H9 (cell line): Measurements from ENCODE around the gene CHN2. TPM values are rescaled to one million over a fixed set of nuclear protein-coding genes. Genes with fewer than 3 reads are reported as not detected.
A peak's percentile ranks its signal among the peaks of the same experiment; 100 is the strongest.

Experiments used
- DNase-seq: peaks from one replicate; pipeline ENCODE4 v3.0.0-alpha.2; 2017
- H2AFZ ChIP-seq: one replicate; pipeline ENCODE4 v1.6.1; 2013; ENCODE audit warnings: mild to moderate bottlenecking, low read length, control low read depth, moderate library complexity
- H2AK5ac ChIP-seq: 2 replicates; pipeline ENCODE4 v1.6.1; 2013; ENCODE audit warnings: low read length, control low read depth, mixed read lengths; ENCODE audit not compliant: insufficient read length
- H2BK120ac ChIP-seq: one replicate; pipeline ENCODE4 v1.6.1; 2013; ENCODE audit warnings: low read depth, mild to moderate bottlenecking, low read length, control low read depth, inconsistent platforms; ENCODE audit not compliant: poor library complexity, severe bottlenecking
- H2BK12ac ChIP-seq: 2 replicates; pipeline ENCODE4 v1.6.1; 2013; ENCODE audit warnings: low read length, control low read depth, mixed read lengths, low read depth; ENCODE audit not compliant: insufficient read length
- H2BK15ac ChIP-seq: 2 replicates; pipeline ENCODE4 v1.6.1; 2013; ENCODE audit warnings: low read depth, low read length, control low read depth
- H2BK20ac ChIP-seq: one replicate; pipeline ENCODE4 v1.6.1; 2013; ENCODE audit warnings: low read depth, mild to moderate bottlenecking, low read length, control low read depth, inconsistent platforms; ENCODE audit not compliant: poor library complexity, severe bottlenecking
- H2BK5ac ChIP-seq: 2 replicates; pipeline ENCODE4 v1.6.1; 2013; ENCODE audit warnings: low read length, control low read depth, mixed read lengths; ENCODE audit not compliant: insufficient read length
- H3K14ac ChIP-seq: 2 replicates; pipeline ENCODE4 v1.6.1; 2013; ENCODE audit warnings: low read length, control low read depth; ENCODE audit not compliant: insufficient read depth
- H3K18ac ChIP-seq: 2 replicates; pipeline ENCODE4 v1.6.1; 2013; ENCODE audit warnings: low read depth, mild to moderate bottlenecking, mixed read lengths, low read length, control low read depth; ENCODE audit not compliant: insufficient read length
- H3K23ac ChIP-seq: 2 replicates; pipeline ENCODE4 v1.6.1; 2013; ENCODE audit warnings: low read length, control low read depth, mixed read lengths, low read depth; ENCODE audit not compliant: insufficient read length
- H3K23me2 ChIP-seq: 2 replicates; pipeline ENCODE4 v1.6.1; 2013; ENCODE audit warnings: low read depth, mild to moderate bottlenecking, mixed read lengths, low read length, control low read depth; ENCODE audit not compliant: insufficient read length, poor library complexity, severe bottlenecking
- H3K27ac ChIP-seq: 2 replicates; pipeline ENCODE4 v1.5.1; 2013; ENCODE audit warnings: low read length, control low read depth, mixed read lengths, low read depth; ENCODE audit not compliant: insufficient read length
- H3K27me3 ChIP-seq: 2 replicates; pipeline ENCODE4 v1.6.1; 2013; ENCODE audit warnings: low read length, control low read depth, inconsistent platforms; ENCODE audit not compliant: insufficient read depth
- H3K4ac ChIP-seq: 2 replicates; pipeline ENCODE4 v1.6.1; 2013; ENCODE audit warnings: low read depth, mild to moderate bottlenecking, control low read depth, inconsistent platforms, low read length, moderate library complexity
- H3K4me1 ChIP-seq: 2 replicates; pipeline ENCODE4 v1.6.1; 2013; ENCODE audit warnings: low read length, control low read depth, inconsistent platforms; ENCODE audit not compliant: insufficient read depth
- H3K4me2 ChIP-seq: 2 replicates; pipeline ENCODE4 v1.6.1; 2013; ENCODE audit warnings: low read length, control low read depth, mixed read lengths; ENCODE audit not compliant: insufficient read length, insufficient read depth
- H3K56ac ChIP-seq: 2 replicates; pipeline ENCODE4 v1.6.1; 2013; ENCODE audit warnings: low read depth, mild to moderate bottlenecking, mixed read lengths, low read length, control low read depth; ENCODE audit not compliant: insufficient read length
- H3K79me1 ChIP-seq: 2 replicates; pipeline ENCODE4 v1.6.1; 2013; ENCODE audit warnings: low read depth, mild to moderate bottlenecking, moderate library complexity, low read length, control low read depth, inconsistent platforms; ENCODE audit not compliant: insufficient read depth, poor library complexity, severe bottlenecking
- H3K79me2 ChIP-seq: 2 replicates; pipeline ENCODE4 v1.6.1; 2013; ENCODE audit warnings: low read length, control low read depth, inconsistent platforms; ENCODE audit not compliant: insufficient read depth
- H3K9ac ChIP-seq: 2 replicates; pipeline ENCODE4 v1.6.1; 2013; ENCODE audit warnings: low read length, control low read depth, mixed read lengths; ENCODE audit not compliant: insufficient read length; ENCODE audit errors: extremely low read depth
- H3K9me3 ChIP-seq: one replicate; pipeline ENCODE4 v1.6.1; 2013; ENCODE audit warnings: low read depth, low read length, inconsistent platforms; ENCODE audit not compliant: control insufficient read depth
- H3T11ph ChIP-seq: one replicate; pipeline ENCODE4 v1.6.1; 2013; ENCODE audit warnings: mild to moderate bottlenecking, low read length, control low read depth, inconsistent platforms
- H4K20me1 ChIP-seq: one replicate; pipeline ENCODE4 v1.6.1; 2013; ENCODE audit not compliant: control insufficient read depth, insufficient read length, insufficient read depth
- H4K5ac ChIP-seq: 2 replicates; pipeline ENCODE4 v1.6.1; 2013; ENCODE audit warnings: low read depth, mild to moderate bottlenecking, mixed read lengths, low read length, control low read depth; ENCODE audit not compliant: insufficient read length
- H4K8ac ChIP-seq: replicated peaks from 2 replicates; pipeline ENCODE4 v1.6.1; 2013; ENCODE audit warnings: low read length, control low read depth, mixed read lengths, low read depth; ENCODE audit not compliant: insufficient read length
- H4K91ac ChIP-seq: 2 replicates; pipeline ENCODE4 v1.6.1; 2013; ENCODE audit warnings: low read depth, mild to moderate bottlenecking, moderate library complexity, mixed read lengths, low read length, control low read depth; ENCODE audit not compliant: insufficient read length
- H3K27ac Mint-ChIP-seq, 3 experiments: 2 replicates in 2 of 3; 3 replicates in 1 of 3; pipeline ENCODE4 v1.8.0; 2020 to 2021; ENCODE audit warnings: mixed read lengths in 3 of 3, mild to moderate bottlenecking in 1 of 3, moderate library complexity in 1 of 3
- H3K27me3 Mint-ChIP-seq: 2 replicates; pipeline ENCODE4 v1.8.0; 2021; ENCODE audit warnings: low read depth, mild to moderate bottlenecking, moderate library complexity, mixed read lengths
- H3K36me3 Mint-ChIP-seq, 3 experiments: 2 replicates in 2 of 3; 3 replicates in 1 of 3; pipeline ENCODE4 v1.8.0; 2020 to 2021; ENCODE audit warnings: low read depth in 3 of 3, mixed read lengths in 3 of 3; ENCODE audit not compliant: insufficient read depth in 1 of 3
- H3K4me1 Mint-ChIP-seq, 2 experiments: 2 replicates each; pipeline ENCODE4 v1.8.0; 2020; ENCODE audit warnings: mixed read lengths in 2 of 2
- H3K4me3 Mint-ChIP-seq, 2 experiments: 2 replicates in 1 of 2; 3 replicates in 1 of 2; pipeline ENCODE4 v1.8.0; 2020 to 2021; ENCODE audit warnings: mild to moderate bottlenecking in 2 of 2, mixed read lengths in 2 of 2, moderate library complexity in 1 of 2
- H3K9me3 Mint-ChIP-seq, 2 experiments: 2 replicates in 1 of 2; 3 replicates in 1 of 2; pipeline ENCODE4 v1.8.0; 2020; ENCODE audit warnings: mild to moderate bottlenecking in 2 of 2, mixed read lengths in 2 of 2, moderate library complexity in 1 of 2
- CTCF ChIP-seq: fragments of 200-600 bp; sonication (generic); conservative IDR thresholded peaks from 3 replicates; pipeline ENCODE4 v1.8.0; 2021; ENCODE audit warnings: antibody characterized with exemption, mild to moderate bottlenecking
- WGBS: extraction: QIAGEN DNeasy Blood & Tissue Kit; methylation state at CpG from one replicate; pipeline ENCODE4 v1.1.7; 2013; ENCODE audit warnings: missing lambda C conversion rate, low lambda C conversion rate, mixed read lengths; ENCODE audit not compliant: insufficient read length; ENCODE audit errors: extremely low coverage; 5-methylcytosine and 5-hydroxymethylcytosine counted together
- total RNA-seq: library from RNA; stranded (reverse); gene quantifications from 2 replicates; pipeline ENCODE4 v1.2.1, GENCODE V29; 2021

Gene CHN2
- total RNA-seq, 1 experiment from 2014 or later, result 3.3 TPM

- Mint-ChIP-seq H3K4me1 (peaks cover 15 to 16% of the 10 kb centered on the region in 2 experiments), H3K36me3 (no peaks in the 10 kb centered on the region), H3K27ac (no peak overlapping the region), H3K9me3 (no peaks in the 10 kb centered on the region), H3K27me3 (no peaks in the 10 kb centered on the region; the same call in 1 of the 2 replicates), H3K4me3 (no peak overlapping the region)
- Histone ChIP-seq H3K18ac (peak overlapping the region; percentile 17), H4K8ac (no peak overlapping the region), H3K79me2 (no peaks in the 10 kb centered on the region), H4K5ac (no peak overlapping the region), H2AK5ac (no peak overlapping the region), H3K23ac (no peak overlapping the region), H2BK5ac (no peak overlapping the region), H2BK120ac (no peak overlapping the region), H2BK20ac (no peak overlapping the region), H3K79me1 (no peaks in the 10 kb centered on the region), H3K4me2 (no peak overlapping the region), H3K14ac (no peak overlapping the region), H3T11ph (no peak overlapping the region), H4K91ac (no peak overlapping the region), H2AFZ (no peak overlapping the region), H2BK12ac (no peak overlapping the region), H3K9ac (no peak overlapping the region), H3K27me3 (no peaks in the 10 kb centered on the region), H4K20me1 (no peaks in the 10 kb centered on the region), H3K23me2 (peaks cover 5% of the 10 kb centered on the region), H3K56ac (no peak overlapping the region), H3K27ac (no peak overlapping the region), H3K4ac (no peak overlapping the region), H2BK15ac (no peak overlapping the region), H3K9me3 (no peaks in the 10 kb centered on the region), H3K4me1 (peaks cover 2% of the 10 kb centered on the region; the same call in 1 of the 2 replicates)
- no peak for TF ChIP-seq CTCF
- DNase-seq, result no peak
- WGBS, result no CpG with 5 or more reads among the region's 8 CpGs
These were observed 265.0 kb downstream of the CHN2 start for GRCh38 chr7:29459589-29459988.
